ENCODE data around the gene CDK6.

DNA sequence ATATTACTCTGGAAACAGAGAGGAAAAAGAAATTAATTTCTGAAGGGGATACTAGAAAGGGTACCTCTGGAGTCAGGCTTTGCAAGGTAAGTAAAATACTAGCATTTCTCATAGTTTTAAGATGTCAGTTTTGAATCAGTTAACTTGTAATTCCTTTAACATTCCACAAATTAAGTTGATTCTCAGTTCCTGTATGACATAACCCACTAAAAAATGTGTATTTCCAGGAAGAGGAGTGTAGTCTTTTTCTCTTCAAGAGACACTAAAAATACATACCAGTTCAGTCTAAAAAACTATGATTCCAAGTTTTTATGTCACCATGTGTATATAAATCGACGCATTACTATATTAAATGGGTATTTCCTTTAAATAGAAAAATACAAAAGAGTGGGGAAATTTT is 113.2 kb downstream of the CDK6 start:
- TF ChIP-seq CTCF (optimal IDR thresholded peaks at IDR 0.05 in 1 of 3, IDR thresholded peaks at IDR 0.05 in 1 of 3, conservative IDR thresholded peaks at IDR 0.05 in 1 of 3; ENCODE audit: extremely low read depth in 1 of 3, insufficient read depth in 2 of 3, low read length in 3 of 3) (no peak), EZH2 (IDR thresholded peaks at IDR 0.05; ENCODE audit: low read length) (no peak)

Measured in keratinocyte (primary cell).